CD4-positive, alpha-beta T cell (primary cell): ENCODE data around the gene GFI1B. TPM values are rescaled to one million over a fixed set of nuclear protein-coding genes. Genes with fewer than 3 reads are reported as not detected.

Experiments used
- ATAC-seq: fragments of 200-7000 bp; cut with Tn5 transposase; one replicate; pipeline ENCODE4 v1.10.0; 2022; ENCODE audit warnings: mild to moderate bottlenecking; ENCODE audit not compliant: poor library complexity
- CTCF ChIA-PET: fragments of 350-600 bp; sonication (Branson Sonifier 250); formaldehyde crosslinking; loops from one replicate; lab custom pipeline; 2021; ENCODE audit warnings: antibody characterized with exemption, inconsistent platforms; lab: Charles Lee
- POLR2A ChIA-PET: fragments of 350-600 bp; sonication (Branson Sonifier 250); formaldehyde crosslinking; loops from one replicate; lab custom pipeline; 2021; ENCODE audit warnings: antibody characterized with exemption, inconsistent platforms; lab: Charles Lee
- DNase-seq, 14 experiments: peaks; one replicate each; pipeline ENCODE4 v3.0.0-alpha.2; 2013 to 2020; ENCODE audit warnings: mixed read lengths in 2 of 14
- H3K27ac ChIP-seq, 2 donors: one replicate each; pipeline versions ENCODE4 v1.5.1 to v1.7.0; 2013; ENCODE audit warnings: low read length in 2 of 2, low read depth in 1 of 2, mild to moderate bottlenecking in 1 of 2
- H3K27me3 ChIP-seq, 2 experiments: 1 replicate in 1 of 2; 2 replicates in 1 of 2; pipeline versions ENCODE4 v1.6.1 to v1.7.0; 2013; ENCODE audit warnings: low read length in 2 of 2, control low read depth in 1 of 2, mild to moderate bottlenecking in 1 of 2, moderate library complexity in 1 of 2; ENCODE audit not compliant: insufficient read depth in 2 of 2, control insufficient read depth in 1 of 2
- H3K36me3 ChIP-seq: one replicate; pipeline ENCODE4 v1.6.1; 2013; ENCODE audit warnings: low read length, control low read depth; ENCODE audit not compliant: insufficient read depth
- H3K4me1 ChIP-seq: one replicate; pipeline ENCODE4 v1.6.1; 2013; ENCODE audit warnings: low read length, control low read depth; ENCODE audit not compliant: insufficient read depth
- H3K4me3 ChIP-seq: one replicate; pipeline ENCODE4 v1.5.1; 2013; ENCODE audit warnings: mild to moderate bottlenecking, low read length, moderate library complexity
- H3K9me3 ChIP-seq, 2 experiments: 1 replicate in 1 of 2; 2 replicates in 1 of 2; pipeline versions ENCODE4 v1.6.1 to v1.7.0; 2013; ENCODE audit warnings: low read length in 2 of 2, mild to moderate bottlenecking in 2 of 2, control low read depth in 1 of 2, moderate library complexity in 1 of 2; ENCODE audit not compliant: control insufficient read depth in 1 of 2, insufficient read depth in 1 of 2
- H3K27ac Mint-ChIP-seq: one replicate; pipeline ENCODE4 v1.8.0; 2020; ENCODE audit warnings: mixed read lengths
- H3K27me3 Mint-ChIP-seq: one replicate; pipeline ENCODE4 v1.8.0; 2021; ENCODE audit warnings: mixed read lengths
- H3K36me3 Mint-ChIP-seq: one replicate; pipeline ENCODE4 v1.8.0; 2021; ENCODE audit warnings: low read depth, mixed read lengths
- H3K4me1 Mint-ChIP-seq: one replicate; pipeline ENCODE4 v1.8.0; 2021; ENCODE audit warnings: low read depth, mixed read lengths
- H3K4me3 Mint-ChIP-seq: one replicate; pipeline ENCODE4 v1.8.0; 2020; ENCODE audit warnings: mild to moderate bottlenecking, mixed read lengths
- H3K9me3 Mint-ChIP-seq: one replicate; pipeline ENCODE4 v1.8.0; 2020; ENCODE audit warnings: mixed read lengths
- intact Hi-C, 2 experiments: fragments of 100-400 bp; cut with DNase I in 1 of 2; cut with micrococcal nuclease in 1 of 2; formaldehyde crosslinking; loops; one replicate each; pipeline versions ENCODE4 v1.15.1 to v1.9.0; 2023 to 2025; cut with DNase I, micrococcal nuclease
- total RNA-seq, 174 experiments: library from RNA in 2 of 174; stranded (reverse) in 2 of 174; gene quantifications; one replicate each; pipeline ENCODE4 v1.2.3 and lab custom pipeline; 2021 to 2026
- TF ChIP-seq, protein P1 (sequence below): fragments of 200-600 bp; IDR thresholded peaks from one replicate; pipeline ENCODE4 v1.8.0; 2022; ENCODE audit warnings: antibody characterized with exemption, mild to moderate bottlenecking

The GFI1B gene
- total RNA-seq, 2 experiments from 2014 or later: 0.58 TPM; not detected in 1

- no peaks in the 10 kb centered on the region for H3K27me3 Mint-ChIP-seq
- no peaks in the 10 kb centered on the region for H3K36me3 ChIP-seq
- H3K27me3 ChIP-seq: no peaks in the 10 kb centered on the region
- peaks cover 24% of the 10 kb centered on the region for H3K4me1 ChIP-seq
- ATAC-seq (no peak), DNase-seq (no peak)
- H3K9me3 Mint-ChIP-seq: no peaks in the 10 kb centered on the region
- peaks cover 10% of the 10 kb centered on the region for H3K36me3 Mint-ChIP-seq
- no peaks in the 10 kb centered on the region for H3K9me3 ChIP-seq
- intact Hi-C loops: loop anchor here in 1 of 2 experiments (5.0 to 10.0 kb wide), 5 partner anchors 197 to 863 kb away; partner anchors contain the start of genes SETX and TTF1
- no peak overlapping the region for H3K27ac Mint-ChIP-seq
- ChIA-PET POLR2A (no interaction called here), CTCF (interaction anchor here (1.2 kb wide), 1 partner anchor 45 kb away, joined by 7 read pairs; no protein-coding TSS in a partner anchor)
- H3K4me3 ChIP-seq: no peak overlapping the region
- no peak overlapping the region for H3K4me3 Mint-ChIP-seq
- TF ChIP-seq, protein P1, sequence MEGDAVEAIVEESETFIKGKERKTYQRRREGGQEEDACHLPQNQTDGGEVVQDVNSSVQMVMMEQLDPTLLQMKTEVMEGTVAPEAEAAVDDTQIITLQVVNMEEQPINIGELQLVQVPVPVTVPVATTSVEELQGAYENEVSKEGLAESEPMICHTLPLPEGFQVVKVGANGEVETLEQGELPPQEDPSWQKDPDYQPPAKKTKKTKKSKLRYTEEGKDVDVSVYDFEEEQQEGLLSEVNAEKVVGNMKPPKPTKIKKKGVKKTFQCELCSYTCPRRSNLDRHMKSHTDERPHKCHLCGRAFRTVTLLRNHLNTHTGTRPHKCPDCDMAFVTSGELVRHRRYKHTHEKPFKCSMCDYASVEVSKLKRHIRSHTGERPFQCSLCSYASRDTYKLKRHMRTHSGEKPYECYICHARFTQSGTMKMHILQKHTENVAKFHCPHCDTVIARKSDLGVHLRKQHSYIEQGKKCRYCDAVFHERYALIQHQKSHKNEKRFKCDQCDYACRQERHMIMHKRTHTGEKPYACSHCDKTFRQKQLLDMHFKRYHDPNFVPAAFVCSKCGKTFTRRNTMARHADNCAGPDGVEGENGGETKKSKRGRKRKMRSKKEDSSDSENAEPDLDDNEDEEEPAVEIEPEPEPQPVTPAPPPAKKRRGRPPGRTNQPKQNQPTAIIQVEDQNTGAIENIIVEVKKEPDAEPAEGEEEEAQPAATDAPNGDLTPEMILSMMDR: no peak
- H3K4me1 Mint-ChIP-seq: peaks cover 23% of the 10 kb centered on the region
- H3K27ac ChIP-seq: no peak overlapping the region
Measured at GRCh38 chr9:132947756-132948155, 30.7 kb upstream of the GFI1B start.

GRCh38 chr9:132948482-132949050 lies 29.9 kb upstream of the GFI1B start:
- no peak for DNase-seq
- no peaks in the 10 kb centered on the region for H3K27me3 ChIP-seq
- TF ChIP-seq, protein P1: no peak
- no peak overlapping the region for H3K4me3 ChIP-seq
- H3K4me1 ChIP-seq: peaks cover 19% of the 10 kb centered on the region
- no peak overlapping the region for H3K27ac Mint-ChIP-seq
- ChIA-PET POLR2A (no interaction called here), CTCF (no interaction called here)
- H3K9me3 ChIP-seq: no peaks in the 10 kb centered on the region
- intact Hi-C loops: loop anchor here in 1 of 2 experiments (5.0 to 10.0 kb wide), 5 partner anchors 196 to 864 kb away; partner anchors contain the start of genes SETX and TTF1
- H3K27me3 Mint-ChIP-seq: no peaks in the 10 kb centered on the region
- peaks cover 10% of the 10 kb centered on the region for H3K36me3 Mint-ChIP-seq
- no peak for ATAC-seq
- no peaks in the 10 kb centered on the region for H3K9me3 Mint-ChIP-seq
- H3K27ac ChIP-seq: no peak overlapping the region
- no peak overlapping the region for H3K4me3 Mint-ChIP-seq
- no peaks in the 10 kb centered on the region for H3K36me3 ChIP-seq
- peaks cover 17% of the 10 kb centered on the region for H3K4me1 Mint-ChIP-seq

DNA sequence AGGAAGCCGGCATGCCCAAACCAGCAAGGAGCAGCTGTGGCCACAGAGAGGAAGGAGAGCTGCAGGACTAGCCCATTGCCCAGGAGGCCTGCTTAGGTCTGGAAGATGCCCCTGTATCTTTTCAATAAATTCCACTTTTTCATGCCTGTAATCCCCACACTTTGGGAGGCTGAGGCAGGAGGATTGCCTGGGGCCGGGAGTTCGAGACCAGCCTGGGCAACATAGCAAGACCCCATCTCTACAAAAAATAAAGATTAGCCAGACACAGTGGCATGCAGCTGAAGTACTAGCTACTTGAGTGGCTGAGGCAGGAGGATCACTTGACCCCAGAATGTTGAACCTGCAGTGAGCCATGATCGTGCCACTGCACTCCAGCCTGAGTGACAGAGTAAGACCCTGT lies 28.8 kb upstream of the GFI1B start:
- ChIA-PET POLR2A (no interaction called here), CTCF (no interaction called here)
- DNase-seq: no peak
- H3K9me3 ChIP-seq: peaks cover 0 to 5% of the 10 kb centered on the region in 2 experiments
- no peaks in the 10 kb centered on the region for H3K27me3 Mint-ChIP-seq
- ATAC-seq: no peak
- no peak overlapping the region for H3K4me3 ChIP-seq
- no peak overlapping the region for H3K27ac ChIP-seq
- intact Hi-C loops: loop anchor here in 1 of 2 experiments (5.0 to 10.0 kb wide), 5 partner anchors 195 to 865 kb away; partner anchors contain the start of genes SETX and TTF1
- H3K27me3 ChIP-seq: peaks cover 0 to 2% of the 10 kb centered on the region in 2 experiments
- no peak overlapping the region for H3K4me3 Mint-ChIP-seq
- no peaks in the 10 kb centered on the region for H3K36me3 ChIP-seq
- H3K36me3 Mint-ChIP-seq: peaks cover 1% of the 10 kb centered on the region
- no peak overlapping the region for H3K27ac Mint-ChIP-seq
- H3K4me1 Mint-ChIP-seq: peaks cover 7% of the 10 kb centered on the region
- no peaks in the 10 kb centered on the region for H3K9me3 Mint-ChIP-seq
- TF ChIP-seq, protein P1: no peak
- H3K4me1 ChIP-seq: peaks cover 10% of the 10 kb centered on the region
